Measurements from ENCODE around the gene BIRC7.

GRCh38 chr20:63276956-63277355, 41.3 kb downstream of the BIRC7 start:
- TF ChIP-seq, protein P1, sequence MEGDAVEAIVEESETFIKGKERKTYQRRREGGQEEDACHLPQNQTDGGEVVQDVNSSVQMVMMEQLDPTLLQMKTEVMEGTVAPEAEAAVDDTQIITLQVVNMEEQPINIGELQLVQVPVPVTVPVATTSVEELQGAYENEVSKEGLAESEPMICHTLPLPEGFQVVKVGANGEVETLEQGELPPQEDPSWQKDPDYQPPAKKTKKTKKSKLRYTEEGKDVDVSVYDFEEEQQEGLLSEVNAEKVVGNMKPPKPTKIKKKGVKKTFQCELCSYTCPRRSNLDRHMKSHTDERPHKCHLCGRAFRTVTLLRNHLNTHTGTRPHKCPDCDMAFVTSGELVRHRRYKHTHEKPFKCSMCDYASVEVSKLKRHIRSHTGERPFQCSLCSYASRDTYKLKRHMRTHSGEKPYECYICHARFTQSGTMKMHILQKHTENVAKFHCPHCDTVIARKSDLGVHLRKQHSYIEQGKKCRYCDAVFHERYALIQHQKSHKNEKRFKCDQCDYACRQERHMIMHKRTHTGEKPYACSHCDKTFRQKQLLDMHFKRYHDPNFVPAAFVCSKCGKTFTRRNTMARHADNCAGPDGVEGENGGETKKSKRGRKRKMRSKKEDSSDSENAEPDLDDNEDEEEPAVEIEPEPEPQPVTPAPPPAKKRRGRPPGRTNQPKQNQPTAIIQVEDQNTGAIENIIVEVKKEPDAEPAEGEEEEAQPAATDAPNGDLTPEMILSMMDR (conservative IDR thresholded peaks at IDR 0.05) = no peak
- no peak for TF ChIP-seq EZH2 (IDR thresholded peaks at IDR 0.05; ENCODE audit: low read depth)
